CD14-positive monocyte (primary cell): ENCODE results near the gene ZFYVE21. TPM values are rescaled to one million over a fixed set of nuclear protein-coding genes. Genes with fewer than 3 reads are reported as not detected.

Experiments
- DNase-seq, 3 donors: peaks; one replicate each; pipeline ENCODE4 v3.0.0-alpha.2; 2011 to 2022
- H2AFZ ChIP-seq: 2 replicates; pipeline ENCODE4 v1.6.0; 2012; ENCODE audit warnings: mild to moderate bottlenecking, low read depth, low read length, inconsistent platforms; ENCODE audit not compliant: insufficient read depth, poor library complexity, severe bottlenecking
- H3K27ac ChIP-seq, 2 donors: 1 replicate in 1 of 2; 2 replicates in 1 of 2; pipeline ENCODE4 v1.5.1; 2012 to 2013; ENCODE audit warnings: low read length in 2 of 2, control low read depth in 1 of 2, inconsistent platforms in 1 of 2, low read depth in 1 of 2, mild to moderate bottlenecking in 1 of 2
- H3K27me3 ChIP-seq, 2 donors: one replicate each; pipeline versions ENCODE4 v1.6.0 to v1.6.1; 2011 to 2013; ENCODE audit warnings: low read length in 2 of 2; ENCODE audit not compliant: control insufficient read depth in 2 of 2, insufficient read depth in 2 of 2
- H3K36me3 ChIP-seq, 2 donors: replicated peaks in 1 of 2; 1 replicate in 1 of 2; 2 replicates in 1 of 2; pipeline versions ENCODE4 v1.5.1 to v1.6.1; 2012 to 2013; ENCODE audit warnings: low read length in 2 of 2, control low read depth in 1 of 2, inconsistent platforms in 1 of 2, mild to moderate bottlenecking in 1 of 2; ENCODE audit not compliant: insufficient read depth in 2 of 2, control insufficient read depth in 1 of 2
- H3K4me1 ChIP-seq, 2 donors: 1 replicate in 1 of 2; 2 replicates in 1 of 2; pipeline versions ENCODE4 v1.5.1 to v1.6.1; 2012 to 2013; ENCODE audit warnings: low read length in 2 of 2, control low read depth in 1 of 2, inconsistent platforms in 1 of 2, mild to moderate bottlenecking in 1 of 2, moderate library complexity in 1 of 2; ENCODE audit not compliant: insufficient read depth in 2 of 2, control insufficient read depth in 1 of 2
- H3K4me2 ChIP-seq: replicated peaks from 2 replicates; pipeline ENCODE3; 2012; ENCODE audit warnings: low read length, moderate library complexity, mild to moderate bottlenecking; ENCODE audit not compliant: poor library complexity, severe bottlenecking; ENCODE audit errors: extremely low read depth
- H3K4me3 ChIP-seq, 3 experiments: fragments of 200-600 bp in 1 of 3; sonication (generic) in 1 of 3; replicated peaks in 1 of 3; 1 replicate in 2 of 3; 2 replicates in 1 of 3; pipeline ENCODE4 v1.5.1; 2011 to 2013; ENCODE audit warnings: low read length in 3 of 3, mild to moderate bottlenecking in 3 of 3, control low read depth in 2 of 3, low read depth in 2 of 3, inconsistent platforms in 1 of 3, moderate library complexity in 1 of 3
- H3K79me2 ChIP-seq: 2 replicates; pipeline ENCODE4 v1.6.0; 2012; ENCODE audit warnings: mild to moderate bottlenecking, control low read depth, inconsistent platforms, low read length, moderate library complexity; ENCODE audit not compliant: insufficient read depth
- H3K9ac ChIP-seq: 2 replicates; pipeline ENCODE4 v1.6.0; 2017; ENCODE audit warnings: low read length, mild to moderate bottlenecking; ENCODE audit not compliant: insufficient read depth, poor library complexity, severe bottlenecking
- H3K9me3 ChIP-seq, 2 donors: replicated peaks in 1 of 2; 1 replicate in 1 of 2; 2 replicates in 1 of 2; pipeline versions ENCODE4 v1.5.1 to v1.6.1; 2012 to 2013; ENCODE audit warnings: low read length in 2 of 2, control low read depth in 1 of 2; ENCODE audit not compliant: control insufficient read depth in 1 of 2, insufficient read depth in 1 of 2
- H4K20me1 ChIP-seq: 2 replicates; pipeline ENCODE4 v1.6.0; 2012; ENCODE audit warnings: mild to moderate bottlenecking, low read length, control low read depth, moderate library complexity; ENCODE audit not compliant: insufficient read depth
- H3K27ac Mint-ChIP-seq, 7 donors: one replicate each; pipeline ENCODE4 v1.8.0; 2020; ENCODE audit warnings: mild to moderate bottlenecking in 7 of 7, mixed read lengths in 7 of 7, moderate library complexity in 6 of 7, inconsistent platforms in 2 of 7
- H3K27me3 Mint-ChIP-seq, 3 donors: one replicate each; pipeline ENCODE4 v1.8.0; 2021 to 2022; ENCODE audit warnings: low read depth in 3 of 3, mild to moderate bottlenecking in 3 of 3, mixed read lengths in 3 of 3, moderate library complexity in 3 of 3, inconsistent platforms in 1 of 3
- H3K36me3 Mint-ChIP-seq, 2 donors: one replicate each; pipeline ENCODE4 v1.8.0; 2020; ENCODE audit warnings: mixed read lengths in 2 of 2, inconsistent platforms in 1 of 2, mild to moderate bottlenecking in 1 of 2
- H3K4me1 Mint-ChIP-seq: one replicate; pipeline ENCODE4 v1.8.0; 2020; ENCODE audit warnings: mild to moderate bottlenecking, mixed read lengths
- H3K4me3 Mint-ChIP-seq, 2 donors: one replicate each; pipeline ENCODE4 v1.8.0; 2020; ENCODE audit warnings: mild to moderate bottlenecking in 2 of 2, mixed read lengths in 2 of 2, moderate library complexity in 1 of 2
- H3K9me3 Mint-ChIP-seq, 7 donors: one replicate each; pipeline ENCODE4 v1.8.0; 2020 to 2022; ENCODE audit warnings: mixed read lengths in 7 of 7, mild to moderate bottlenecking in 6 of 7, moderate library complexity in 6 of 7, inconsistent platforms in 2 of 7
- CTCF ChIP-seq: fragments of 200-600 bp; IDR thresholded peaks from one replicate; pipeline ENCODE4 v1.8.0; 2022; ENCODE audit warnings: antibody characterized with exemption, mild to moderate bottlenecking
- WGBS: methylation state at CpG from one replicate; pipeline ENCODE4 v1.1.5; 2013; ENCODE audit warnings: missing lambda C conversion rate; ENCODE audit not compliant: insufficient coverage; 5-methylcytosine and 5-hydroxymethylcytosine counted together
- intact Hi-C, 2 donors: fragments of 100-400 bp; cut with micrococcal nuclease; formaldehyde crosslinking; loops; one replicate each; pipeline versions ENCODE4 v1.15.0 to v1.15.1; 2023
- polyA plus RNA-seq, 3 donors: library from polyadenylated mRNA; depleted of rRNA in 1 of 3; unstranded in 2 of 3; stranded (reverse) in 1 of 3; fragments of 300-500 nt in 2 of 3; fragments of >200 nt in 1 of 3; fragmentation: Illumina TruSeq in 2 of 3; gene quantifications; 1 replicate in 2 of 3; 2 replicates in 1 of 3; pipeline ENCODE4 v1.2.3, GENCODE V29; 2012 to 2021

The ZFYVE21 gene
- polyA plus RNA-seq, 3 donors = 22.1 to 36.5 (median 33.1) TPM

DNA sequence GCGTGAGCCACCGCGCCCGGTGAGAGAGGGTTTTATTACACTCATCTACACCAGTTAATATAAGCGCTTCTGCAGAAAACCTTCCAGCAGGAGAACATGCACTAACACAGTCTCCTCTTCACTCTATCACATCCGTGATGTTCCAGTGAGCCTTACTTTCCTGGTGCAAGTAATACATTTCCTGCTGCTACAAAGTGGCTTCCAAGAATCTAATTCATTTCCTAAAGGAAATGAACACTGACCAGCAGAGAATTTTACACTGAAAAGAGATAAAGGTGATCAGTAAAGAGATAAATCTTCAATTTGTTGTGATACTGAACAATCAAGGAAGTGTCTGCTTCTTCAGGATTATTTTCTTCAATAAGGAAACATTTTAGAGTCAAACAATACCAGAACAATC is 39.5 kb downstream of the ZFYVE21 start:
- Histone ChIP-seq H4K20me1 (no peaks in the 10 kb centered on the region), H3K27ac (no peak overlapping the region), H3K4me3 (no peak overlapping the region), H2AFZ (no peak overlapping the region), H3K4me1 (no peaks in the 10 kb centered on the region), H3K27me3 (no peaks in the 10 kb centered on the region), H3K79me2 (no peaks in the 10 kb centered on the region), H3K9ac (no peak overlapping the region), H3K4me2 (no peak overlapping the region), H3K36me3 (no peaks in the 10 kb centered on the region), H3K9me3 (no peaks in the 10 kb centered on the region)
- H3K27me3 Mint-ChIP-seq = peaks cover 0 to 6% (median 2%) of the 10 kb centered on the region in 3 donors
- no peak for TF ChIP-seq CTCF
- intact Hi-C loops = no loop called here
- 100% methylated on average over 4 of the region's 6 CpGs for WGBS
- H3K9me3 Mint-ChIP-seq = no peaks in the 10 kb centered on the region
- H3K27ac Mint-ChIP-seq = no peak overlapping the region
- H3K4me1 Mint-ChIP-seq = no peaks in the 10 kb centered on the region
- no peak for DNase-seq
- H3K4me3 Mint-ChIP-seq = no peak overlapping the region
- no peaks in the 10 kb centered on the region for H3K36me3 Mint-ChIP-seq

- Histone ChIP-seq H2AFZ (no peak overlapping the region), H3K4me2 (no peak overlapping the region), H4K20me1 (no peaks in the 10 kb centered on the region), H3K79me2 (no peaks in the 10 kb centered on the region), H3K27ac (no peak overlapping the region), H3K36me3 (no peaks in the 10 kb centered on the region), H3K4me3 (no peak overlapping the region), H3K4me1 (no peaks in the 10 kb centered on the region), H3K9me3 (no peaks in the 10 kb centered on the region), H3K27me3 (no peaks in the 10 kb centered on the region), H3K9ac (no peak overlapping the region)
- no peak for DNase-seq
- no peaks in the 10 kb centered on the region for H3K4me1 Mint-ChIP-seq
- intact Hi-C loops = no loop called here
- no peak for TF ChIP-seq CTCF
- no peak overlapping the region for H3K4me3 Mint-ChIP-seq
- H3K36me3 Mint-ChIP-seq = no peaks in the 10 kb centered on the region
- H3K9me3 Mint-ChIP-seq = no peaks in the 10 kb centered on the region
- 82% methylated on average over 1 of the region's 8 CpGs for WGBS
- H3K27ac Mint-ChIP-seq = no peak overlapping the region
- H3K27me3 Mint-ChIP-seq = peaks cover 0 to 6% (median 2%) of the 10 kb centered on the region in 3 donors
Observed at GRCh38 chr14:103758059-103758776, 42.6 kb downstream of the ZFYVE21 start.
